ENCODE measurements around the gene ASIC2.

ASIC2 gene

DNA sequence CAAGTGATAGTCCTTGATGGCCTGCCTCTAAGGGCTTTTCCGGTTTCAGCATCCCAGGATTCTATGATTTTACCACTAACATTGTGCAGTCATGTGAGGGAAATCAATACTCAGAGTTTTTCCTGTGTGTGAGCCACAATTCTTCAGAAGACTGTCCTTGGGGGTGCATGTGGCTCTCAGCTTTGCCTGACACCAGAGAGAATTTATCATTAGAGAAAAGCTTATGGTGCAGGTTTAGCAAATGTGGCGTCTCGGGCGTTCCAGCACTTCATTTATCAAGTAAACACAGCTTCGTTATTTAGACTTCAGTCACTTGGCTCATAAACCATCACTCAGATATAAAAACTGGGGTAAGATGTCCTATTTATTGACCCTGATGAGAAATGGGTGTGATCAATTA is 238.7 kb downstream of the ASIC2 start:
- TF ChIP-seq BHLHE40 (IDR thresholded peaks at IDR 0.05; ENCODE audit: borderline replicate concordance) (no peak), FOXK2 (IDR thresholded peaks at IDR 0.05) (no peak), NFRKB (IDR thresholded peaks at IDR 0.05) (no peak), L3MBTL2 (conservative IDR thresholded peaks at IDR 0.05) (no peak), SUZ12 (IDR thresholded peaks at IDR 0.05) (no peak), ARNT (IDR thresholded peaks at IDR 0.05) (no peak), FOXM1 (IDR thresholded peaks at IDR 0.05; ENCODE audit: borderline replicate concordance) (no peak), CTBP1 (IDR thresholded peaks at IDR 0.05; ENCODE audit: borderline replicate concordance) (no peak), SP1 (IDR thresholded peaks at IDR 0.05) (no peak), FOXA1 (IDR thresholded peaks at IDR 0.05) (no peak), TARDBP (IDR thresholded peaks at IDR 0.05) (no peak), ZNF384 (IDR thresholded peaks at IDR 0.05) (no peak), ELF4 (IDR thresholded peaks at IDR 0.05) (no peak), LEF1 (IDR thresholded peaks at IDR 0.05; ENCODE audit: borderline replicate concordance) (no peak), HDGF (IDR thresholded peaks at IDR 0.05; ENCODE audit: borderline replicate concordance) (no peak)
- TF ChIP-seq, protein P1, sequence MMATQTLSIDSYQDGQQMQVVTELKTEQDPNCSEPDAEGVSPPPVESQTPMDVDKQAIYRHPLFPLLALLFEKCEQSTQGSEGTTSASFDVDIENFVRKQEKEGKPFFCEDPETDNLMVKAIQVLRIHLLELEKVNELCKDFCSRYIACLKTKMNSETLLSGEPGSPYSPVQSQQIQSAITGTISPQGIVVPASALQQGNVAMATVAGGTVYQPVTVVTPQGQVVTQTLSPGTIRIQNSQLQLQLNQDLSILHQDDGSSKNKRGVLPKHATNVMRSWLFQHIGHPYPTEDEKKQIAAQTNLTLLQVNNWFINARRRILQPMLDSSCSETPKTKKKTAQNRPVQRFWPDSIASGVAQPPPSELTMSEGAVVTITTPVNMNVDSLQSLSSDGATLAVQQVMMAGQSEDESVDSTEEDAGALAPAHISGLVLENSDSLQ (IDR thresholded peaks at IDR 0.05), result no peak
- no peak for DNase-seq (ENCODE audit: extremely low spot score)
- CTCF ChIA-PET, result no interaction called here
- POLR2A ChIA-PET, result no interaction called here

DNA sequence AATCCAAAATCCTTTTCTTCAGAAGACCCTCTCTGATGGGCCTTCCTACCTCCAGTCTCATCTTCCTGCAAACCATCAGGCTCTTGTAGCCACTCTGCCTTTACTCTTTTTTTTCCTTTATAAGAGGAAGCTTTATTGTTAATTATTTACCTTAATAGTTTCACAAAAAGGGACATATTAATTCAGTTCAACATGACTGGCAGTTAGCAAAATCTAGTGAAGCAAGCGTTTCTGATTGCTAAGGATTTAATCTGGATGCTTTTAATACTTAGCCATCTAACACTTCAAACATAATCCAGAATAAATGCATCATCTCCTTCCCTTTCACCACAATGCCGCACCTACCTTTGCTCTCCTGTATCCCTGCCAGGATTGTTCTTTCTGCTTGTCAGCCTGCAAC is 239.4 kb downstream of the ASIC2 start:
- TF ChIP-seq BHLHE40 (IDR thresholded peaks at IDR 0.05; ENCODE audit: borderline replicate concordance), result no peak
- no peak for TF ChIP-seq CTBP1 (IDR thresholded peaks at IDR 0.05; ENCODE audit: borderline replicate concordance)
- no peak for TF ChIP-seq ELF4 (IDR thresholded peaks at IDR 0.05)
- no peak for TF ChIP-seq HDGF (IDR thresholded peaks at IDR 0.05; ENCODE audit: borderline replicate concordance)
- TF ChIP-seq FOXM1 (IDR thresholded peaks at IDR 0.05; ENCODE audit: borderline replicate concordance), result no peak
- no peak for TF ChIP-seq SUZ12 (IDR thresholded peaks at IDR 0.05)
- POLR2A ChIA-PET, result no interaction called here
- DNase-seq (ENCODE audit: extremely low spot score), result no peak
- CTCF ChIA-PET, result no interaction called here

DNA sequence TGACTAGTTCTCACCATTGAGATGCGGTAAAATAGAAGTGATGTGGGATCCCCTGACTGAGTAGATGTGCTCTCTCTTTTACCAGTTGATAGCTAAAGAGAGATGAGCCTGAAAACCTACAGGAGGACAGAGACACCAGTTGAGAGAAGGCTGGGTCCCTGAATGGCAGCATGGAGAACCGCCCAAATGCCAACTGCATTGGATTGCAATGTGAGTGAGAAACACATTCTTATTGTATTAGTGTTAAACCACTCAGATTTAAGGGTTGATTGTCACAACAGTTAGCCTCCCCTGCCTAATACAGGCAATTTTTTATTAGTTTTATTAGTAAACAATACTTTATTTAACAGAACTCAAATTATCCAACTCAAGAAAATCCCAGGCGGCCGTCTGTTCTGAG is 240.2 kb downstream of the ASIC2 start:
- ChIA-PET CTCF (no interaction called here), POLR2A (no interaction called here)
- TF ChIP-seq ELF4 (IDR thresholded peaks at IDR 0.05), result no peak
- TF ChIP-seq ZNF384 (IDR thresholded peaks at IDR 0.05), result no peak
- TF ChIP-seq, protein P1 (IDR thresholded peaks at IDR 0.05), result no peak
- TF ChIP-seq HDGF (IDR thresholded peaks at IDR 0.05; ENCODE audit: borderline replicate concordance), result no peak
- TF ChIP-seq NFRKB (IDR thresholded peaks at IDR 0.05), result no peak
- TF ChIP-seq FOXM1 (IDR thresholded peaks at IDR 0.05; ENCODE audit: borderline replicate concordance), result no peak
- TF ChIP-seq SP1 (IDR thresholded peaks at IDR 0.05), result no peak
- no peak for TF ChIP-seq FOXA1 (IDR thresholded peaks at IDR 0.05)
- TF ChIP-seq FOXK2 (IDR thresholded peaks at IDR 0.05), result no peak
- TF ChIP-seq L3MBTL2 (conservative IDR thresholded peaks at IDR 0.05), result no peak
- TF ChIP-seq SUZ12 (IDR thresholded peaks at IDR 0.05), result no peak
- TF ChIP-seq CTBP1 (IDR thresholded peaks at IDR 0.05; ENCODE audit: borderline replicate concordance), result no peak
- DNase-seq (ENCODE audit: extremely low spot score), result no peak

DNA sequence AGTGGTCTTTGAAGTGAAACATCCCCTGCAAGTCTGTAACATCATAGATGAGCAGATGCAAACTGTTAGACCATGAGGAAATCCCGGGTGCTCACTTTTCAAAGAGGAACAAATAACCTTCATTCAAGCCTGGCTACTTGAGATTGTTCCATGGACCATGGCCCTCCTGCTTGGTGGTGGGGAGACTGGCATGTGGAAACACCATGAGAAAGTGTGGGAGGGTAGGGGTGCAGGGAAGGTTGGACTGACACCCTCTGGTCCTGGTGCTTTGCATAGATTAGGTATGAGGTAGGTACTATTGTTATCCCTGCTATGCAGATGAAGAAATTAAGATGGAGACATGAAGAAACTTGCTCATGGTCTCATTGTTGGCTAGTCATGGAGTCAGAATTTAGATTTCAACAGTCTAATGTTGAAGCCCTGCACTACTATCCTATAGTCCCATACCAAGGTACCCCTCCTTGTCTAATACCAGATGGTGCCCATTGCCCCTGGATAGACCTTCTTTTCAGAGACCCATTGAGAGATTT is 242.4 kb downstream of the ASIC2 start:
- no peak for DNase-seq (ENCODE audit: extremely low spot score)
- CTCF ChIA-PET, result interaction anchor here (1.5 kb wide), 1 partner anchor 12 kb away, joined by 4 read pairs; no protein-coding TSS in a partner anchor
- POLR2A ChIA-PET, result no interaction called here
- TF ChIP-seq ELF4 (IDR thresholded peaks at IDR 0.05), result no peak
- no peak for TF ChIP-seq CTBP1 (IDR thresholded peaks at IDR 0.05; ENCODE audit: borderline replicate concordance)
- TF ChIP-seq NFRKB (IDR thresholded peaks at IDR 0.05), result no peak
- TF ChIP-seq, protein P1 (IDR thresholded peaks at IDR 0.05), result no peak
- no peak for TF ChIP-seq FOXA1 (IDR thresholded peaks at IDR 0.05)
- no peak for TF ChIP-seq LEF1 (IDR thresholded peaks at IDR 0.05; ENCODE audit: borderline replicate concordance)
- no peak for TF ChIP-seq BHLHE40 (IDR thresholded peaks at IDR 0.05; ENCODE audit: borderline replicate concordance)
- no peak for TF ChIP-seq FOXM1 (IDR thresholded peaks at IDR 0.05; ENCODE audit: borderline replicate concordance)
- no peak for TF ChIP-seq ZNF384 (IDR thresholded peaks at IDR 0.05)
- TF ChIP-seq L3MBTL2 (conservative IDR thresholded peaks at IDR 0.05), result no peak
- TF ChIP-seq FOXK2 (IDR thresholded peaks at IDR 0.05), result no peak
- no peak for TF ChIP-seq SP1 (IDR thresholded peaks at IDR 0.05)

DNA sequence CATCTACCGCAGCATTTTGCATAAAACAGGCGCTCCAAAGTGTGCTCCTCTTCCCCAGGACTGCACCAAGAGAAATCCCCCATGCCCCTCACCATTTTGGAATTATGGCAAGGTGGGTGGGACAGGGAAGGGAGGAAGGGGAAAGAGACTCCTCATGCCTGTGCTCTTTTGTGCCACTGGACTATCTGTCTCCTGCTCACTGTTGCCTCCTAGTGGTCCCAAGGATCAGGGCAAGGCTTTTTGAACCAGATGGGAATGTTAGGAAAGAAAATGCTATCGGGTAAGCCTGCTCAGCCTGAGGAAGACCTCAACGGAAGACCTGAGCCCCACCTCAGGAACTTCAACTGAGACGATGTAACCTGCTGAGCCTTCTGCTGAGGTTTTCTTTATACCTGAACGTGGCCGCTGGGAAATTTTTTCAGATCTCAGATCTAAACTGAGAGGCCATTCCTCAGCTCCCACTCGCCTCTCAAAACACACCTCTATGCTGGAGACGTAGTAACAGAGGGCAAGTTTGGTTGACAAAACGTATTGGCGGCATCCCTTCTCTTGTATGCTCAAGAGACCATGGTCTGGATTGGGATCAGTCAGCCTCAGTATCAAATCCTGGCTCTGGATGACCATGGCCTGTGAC is 243.2 kb downstream of the ASIC2 start:
- ChIA-PET POLR2A (no interaction called here), CTCF (interaction anchor here (0.6 kb wide), 1 partner anchor 18 kb away, joined by 4 read pairs; no protein-coding TSS in a partner anchor)
- peak; percentile 58 for DNase-seq (ENCODE audit: extremely low spot score)
- TF ChIP-seq SP1 (IDR thresholded peaks at IDR 0.05), result no peak
- no peak for TF ChIP-seq ZNF384 (IDR thresholded peaks at IDR 0.05)
- TF ChIP-seq CTBP1 (IDR thresholded peaks at IDR 0.05; ENCODE audit: borderline replicate concordance), result no peak
- no peak for TF ChIP-seq TARDBP (IDR thresholded peaks at IDR 0.05)
- TF ChIP-seq HDGF (IDR thresholded peaks at IDR 0.05; ENCODE audit: borderline replicate concordance), result no peak
- no peak for TF ChIP-seq BHLHE40 (IDR thresholded peaks at IDR 0.05; ENCODE audit: borderline replicate concordance)
- no peak for TF ChIP-seq ELF4 (IDR thresholded peaks at IDR 0.05)
- TF ChIP-seq SUZ12 (IDR thresholded peaks at IDR 0.05), result no peak
- no peak for TF ChIP-seq NFRKB (IDR thresholded peaks at IDR 0.05)
- no peak for TF ChIP-seq L3MBTL2 (conservative IDR thresholded peaks at IDR 0.05)
- TF ChIP-seq FOXK2 (IDR thresholded peaks at IDR 0.05), result no peak
- TF ChIP-seq, protein P1 (IDR thresholded peaks at IDR 0.05), result no peak
- no peak for TF ChIP-seq ARNT (IDR thresholded peaks at IDR 0.05)
- TF ChIP-seq FOXM1 (IDR thresholded peaks at IDR 0.05; ENCODE audit: borderline replicate concordance), result no peak
- TF ChIP-seq LEF1 (IDR thresholded peaks at IDR 0.05; ENCODE audit: borderline replicate concordance), result no peak

Data from HEK293T (cell line).